H1 (cell line): Measurements from ENCODE around the gene MINDY3. TPM values are rescaled to one million over a fixed set of nuclear protein-coding genes. Genes with fewer than 3 reads are reported as not detected.

ENCODE experiments used
- CTCF ChIA-PET: fragments of 300-600 bp; sonication (Branson Sonifier 250); formaldehyde crosslinking; loops from one replicate; lab custom pipeline; 2021; ENCODE audit not compliant: partially characterized antibody; lab: Charles Lee
- POLR2A ChIA-PET: fragments of 300-600 bp; sonication (Branson Sonifier 250); formaldehyde crosslinking; loops from one replicate; lab custom pipeline; 2021; ENCODE audit warnings: inconsistent platforms; ENCODE audit not compliant: partially characterized antibody; lab: Charles Lee
- DNase-seq, 2 experiments: peaks; one replicate each; pipeline versions ENCODE4 v3.0.0 to v3.0.0-alpha.2; 2010 to 2022; ENCODE audit warnings: low spot score in 2 of 2, low read depth in 1 of 2, mixed read lengths in 1 of 2
- FAIRE-seq: peaks from 2 replicates; lab custom pipeline; 2011; peaks lifted over from hg19 to GRCh38; lab: Jason Lieb, UNC
- H2AFZ ChIP-seq: 2 replicates; pipeline ENCODE4 v1.8.1; 2012; ENCODE audit warnings: low read length, inconsistent platforms
- H2AK5ac ChIP-seq: 2 replicates; pipeline ENCODE4 v1.6.1; 2013; ENCODE audit warnings: low read depth, low read length
- H2BK120ac ChIP-seq: replicated peaks from 2 replicates; pipeline ENCODE3; 2013; ENCODE audit warnings: low read depth, low read length, inconsistent platforms
- H2BK12ac ChIP-seq: 2 replicates; pipeline ENCODE4 v1.6.1; 2013; ENCODE audit warnings: low read depth, low read length
- H2BK15ac ChIP-seq: 2 replicates; pipeline ENCODE4 v1.6.1; 2013; ENCODE audit warnings: low read length
- H2BK20ac ChIP-seq: 2 replicates; pipeline ENCODE4 v1.6.1; 2013; ENCODE audit warnings: low read length
- H2BK5ac ChIP-seq: 2 replicates; pipeline ENCODE4 v1.6.1; 2013; ENCODE audit warnings: low read depth, low read length
- H3K14ac ChIP-seq: 2 replicates; pipeline ENCODE4 v1.6.1; 2013; ENCODE audit warnings: inconsistent platforms; ENCODE audit not compliant: insufficient read length
- H3K18ac ChIP-seq: 2 replicates; pipeline ENCODE4 v1.6.1; 2013; ENCODE audit warnings: low read length; ENCODE audit errors: extremely low read depth
- H3K23ac ChIP-seq: 2 replicates; pipeline ENCODE4 v1.6.1; 2013; ENCODE audit warnings: inconsistent platforms; ENCODE audit not compliant: insufficient read length
- H3K23me2 ChIP-seq: 2 replicates; pipeline ENCODE4 v1.6.1; 2013; ENCODE audit warnings: low read depth, low read length
- H3K27ac ChIP-seq: 2 replicates; pipeline ENCODE4 v1.6.1; 2011; ENCODE audit warnings: low read depth, low read length, inconsistent platforms
- H3K27me3 ChIP-seq, 4 experiments: replicated peaks in 1 of 4; 1 replicate in 1 of 4; 2 replicates in 3 of 4; pipeline versions ENCODE4 v1.6.1 to v1.8.1; 2011 to 2013; ENCODE audit warnings: low read length in 3 of 4, mild to moderate bottlenecking in 3 of 4, inconsistent platforms in 2 of 4, mixed read lengths in 2 of 4, moderate library complexity in 1 of 4; ENCODE audit not compliant: control insufficient read depth in 3 of 4, insufficient read depth in 3 of 4; ENCODE audit errors: extremely low read depth in 1 of 4
- H3K36me3 ChIP-seq, 4 experiments: 2 replicates each; pipeline versions ENCODE4 v1.6.1 to v1.8.1; 2011 to 2013; ENCODE audit warnings: mild to moderate bottlenecking in 4 of 4, low read length in 3 of 4, moderate library complexity in 2 of 4, control low read depth in 1 of 4, inconsistent platforms in 1 of 4; ENCODE audit not compliant: insufficient read depth in 4 of 4, control insufficient read depth in 2 of 4
- H3K4ac ChIP-seq: replicated peaks from 2 replicates; pipeline ENCODE3; 2013; ENCODE audit warnings: low read length, low read depth, mixed read lengths, inconsistent platforms; ENCODE audit not compliant: insufficient read length
- H3K4me1 ChIP-seq, 4 experiments: replicated peaks in 1 of 4; 1 replicate in 1 of 4; 2 replicates in 3 of 4; pipeline versions ENCODE4 v1.6.1 to v1.8.1; 2011 to 2013; ENCODE audit warnings: low read length in 3 of 4, inconsistent platforms in 2 of 4, mixed read lengths in 1 of 4; ENCODE audit not compliant: insufficient read depth in 4 of 4, control insufficient read depth in 3 of 4
- H3K4me2 ChIP-seq, 2 experiments: 2 replicates each; pipeline versions ENCODE4 v1.6.1 to v1.8.1; 2011 to 2013; ENCODE audit warnings: low read depth in 2 of 2, low read length in 2 of 2, control low read depth in 1 of 2, inconsistent platforms in 1 of 2, mild to moderate bottlenecking in 1 of 2; ENCODE audit not compliant: insufficient read depth in 1 of 2
- H3K4me3 ChIP-seq, 4 experiments: fragments of 200-600, 300-600 bp in 1 of 4; sonication (generic), shearing (Covaris generic), sonication (Bioruptor Twin) in 1 of 4; 2 replicates each; pipeline versions ENCODE4 v1.5.1 to v1.8.1; 2011 to 2016; ENCODE audit warnings: low read length in 4 of 4, low read depth in 3 of 4, control low read depth in 2 of 4, inconsistent platforms in 2 of 4, mild to moderate bottlenecking in 2 of 4, mixed read lengths in 1 of 4, moderate library complexity in 1 of 4; ENCODE audit not compliant: insufficient read depth in 2 of 4; ENCODE audit errors: extremely low read depth in 1 of 4
- H3K56ac ChIP-seq: replicated peaks from 2 replicates; pipeline ENCODE3; 2013; ENCODE audit warnings: low read depth, mild to moderate bottlenecking, mixed read lengths, low read length, inconsistent platforms; ENCODE audit not compliant: insufficient read length
- H3K79me1 ChIP-seq: 2 replicates; pipeline ENCODE4 v1.6.1; 2013; ENCODE audit warnings: low read depth, low read length, control low read depth
- H3K79me2 ChIP-seq, 2 experiments: 2 replicates each; pipeline versions ENCODE4 v1.6.1 to v1.8.1; 2012 to 2013; ENCODE audit warnings: low read length in 2 of 2, mild to moderate bottlenecking in 2 of 2, inconsistent platforms in 1 of 2; ENCODE audit not compliant: insufficient read depth in 2 of 2, control insufficient read depth in 1 of 2
- H3K9ac ChIP-seq, 4 experiments: replicated peaks in 1 of 4; 1 replicate in 1 of 4; 2 replicates in 3 of 4; pipeline versions ENCODE4 v1.6.1 to v1.8.1; 2011 to 2013; ENCODE audit warnings: low read depth in 3 of 4, low read length in 3 of 4, control low read depth in 2 of 4, mild to moderate bottlenecking in 2 of 4, moderate library complexity in 2 of 4, inconsistent platforms in 1 of 4; ENCODE audit errors: extremely low read depth in 1 of 4
- H3K9me3 ChIP-seq, 2 experiments: 2 replicates each; pipeline versions ENCODE4 v1.6.1 to v1.8.1; 2012 to 2013; ENCODE audit warnings: mild to moderate bottlenecking in 2 of 2, moderate library complexity in 2 of 2, control low read depth in 1 of 2, inconsistent platforms in 1 of 2, low read depth in 1 of 2, low read length in 1 of 2, mixed read lengths in 1 of 2; ENCODE audit not compliant: insufficient read depth in 2 of 2
- H4K20me1 ChIP-seq, 2 experiments: replicated peaks in 1 of 2; 2 replicates each; pipeline versions ENCODE3 to v1.8.1; 2011 to 2013; ENCODE audit warnings: inconsistent platforms in 2 of 2, low read length in 2 of 2, mild to moderate bottlenecking in 1 of 2; ENCODE audit not compliant: insufficient read depth in 2 of 2, control insufficient read depth in 1 of 2
- H4K5ac ChIP-seq: 2 replicates; pipeline ENCODE4 v1.6.1; 2013; ENCODE audit warnings: low read length, low read depth, mixed read lengths, inconsistent platforms; ENCODE audit not compliant: insufficient read length
- H4K8ac ChIP-seq: 2 replicates; pipeline ENCODE4 v1.8.0; 2013; ENCODE audit warnings: mild to moderate bottlenecking, moderate library complexity, low read length, inconsistent platforms; ENCODE audit not compliant: insufficient read depth; ENCODE audit errors: extremely low read depth
- H4K91ac ChIP-seq: replicated peaks from 2 replicates; pipeline ENCODE3; 2013; ENCODE audit warnings: low read length, mixed read lengths, inconsistent platforms; ENCODE audit not compliant: insufficient read length
- CHD1 ChIP-seq: IDR thresholded peaks from 2 replicates; pipeline ENCODE4 v1.6.1; 2012; ENCODE audit warnings: low read depth, low read length, improper control_type of control experiment
- EZH2 ChIP-seq: fragments of 200-600 bp; sonication (generic); IDR thresholded peaks from 2 replicates; pipeline ENCODE4 v1.7.1; 2012; ENCODE audit warnings: low read depth, mild to moderate bottlenecking, moderate library complexity, low read length, inconsistent platforms; ENCODE audit not compliant: severe bottlenecking
- HDAC2 ChIP-seq, 2 experiments: fragments of 300-600 bp in 1 of 2; sonication (generic) in 1 of 2; IDR thresholded peaks; 2 replicates each; pipeline ENCODE4 v1.6.1; 2011 to 2012; ENCODE audit warnings: low read depth in 2 of 2, low read length in 2 of 2, mild to moderate bottlenecking in 2 of 2, moderate library complexity in 2 of 2, borderline replicate concordance in 1 of 2, inconsistent platforms in 1 of 2
- KDM5A ChIP-seq: fragments of 200-600 bp; IDR thresholded peaks from 2 replicates; pipeline ENCODE4 v1.7.1; 2012; ENCODE audit warnings: mild to moderate bottlenecking, low read length, inconsistent platforms, mixed read lengths
- PHF8 ChIP-seq: fragments of 200-600 bp; sonication (generic); conservative IDR thresholded peaks from 2 replicates; pipeline ENCODE4 v1.7.1; 2012; ENCODE audit warnings: low read depth, mild to moderate bottlenecking, inconsistent platforms, low read length, moderate library complexity
- RNF2 ChIP-seq: fragments of 200-900, 300-1000 bp; sonication (generic); IDR thresholded peaks from 2 replicates; pipeline ENCODE4 v1.7.1; 2016; ENCODE audit warnings: borderline replicate concordance, low read depth, mild to moderate bottlenecking, antibody characterized with exemption, low read length; ENCODE audit not compliant: poor library complexity, severe bottlenecking; ENCODE audit errors: missing control alignments
- SAP30 ChIP-seq: fragments of 300-600 bp; sonication (generic); IDR thresholded peaks from 2 replicates; pipeline ENCODE4 v1.7.1; 2012; ENCODE audit warnings: low read length, moderate library complexity, mild to moderate bottlenecking, inconsistent platforms; ENCODE audit not compliant: insufficient read depth, insufficient replicate concordance
- SP1 ChIP-seq: IDR thresholded peaks from 2 replicates; pipeline ENCODE4 v1.6.1; 2011; ENCODE audit warnings: low read depth, low read length
- SP2 ChIP-seq: IDR thresholded peaks from 2 replicates; pipeline ENCODE4 v1.6.1; 2012; ENCODE audit warnings: mild to moderate bottlenecking, low read length, inconsistent platforms
- SRF ChIP-seq: IDR thresholded peaks from 2 replicates; pipeline ENCODE4 v1.6.1; 2011; ENCODE audit warnings: mild to moderate bottlenecking, low read depth, low read length, moderate library complexity
- TBP ChIP-seq: IDR thresholded peaks from 2 replicates; pipeline ENCODE4 v1.6.1; 2011; ENCODE audit warnings: low read depth, low read length, improper control_type of control experiment
- YY1 ChIP-seq: IDR thresholded peaks from 2 replicates; pipeline ENCODE4 v1.6.1; 2011; ENCODE audit warnings: low read depth, mild to moderate bottlenecking, low read length
- WGBS, 2 experiments: shearing (Covaris generic) in 1 of 2; methylation state at CpG; one replicate each; pipeline versions ENCODE4 v1.1.6 to v1.1.7; 2013 to 2015; ENCODE audit warnings: low lambda C conversion rate in 2 of 2, mixed read lengths in 2 of 2, inconsistent platforms in 1 of 2, low coverage in 1 of 2, missing lambda C conversion rate in 1 of 2; ENCODE audit not compliant: insufficient replicate concordance in 2 of 2, insufficient coverage in 1 of 2, insufficient read length in 1 of 2; ENCODE audit errors: extremely low coverage in 1 of 2, missing lambda C conversion rate in 1 of 2; 5-methylcytosine and 5-hydroxymethylcytosine counted together
- polyA plus RNA-seq, 7 experiments: library from polyadenylated mRNA; depleted of rRNA in 3 of 7; stranded (reverse) in 5 of 7; unstranded in 2 of 7; fragments of >200 nt in 5 of 7; fragments of 200-250 nt in 2 of 7; gene quantifications; 1 replicate in 5 of 7; 2 replicates in 1 of 7; 4 replicates in 1 of 7; pipeline versions ENCODE4 v1.2.1 to v1.2.3, GENCODE V29; 2011 to 2013; ENCODE audit warnings: missing spikeins in 2 of 7, mixed read lengths in 2 of 7
- total RNA-seq: library from RNA; stranded (reverse); fragmentation: NEBNext Ultra II Directional; extraction: Animal tissue kit (Norgen Biotek cat#: 25700); gene quantifications from 2 replicates; pipeline ENCODE4 v1.2.1, GENCODE V29; 2021
- TF ChIP-seq, protein P1 (sequence below): IDR thresholded peaks from 2 replicates; pipeline ENCODE4 v1.6.1; 2012; ENCODE audit warnings: inconsistent platforms

MINDY3 gene
- total and polyA plus RNA-seq, 2 of the 8 experiments (the other 6 are each of a cell fraction or from before 2014, with no cell fraction given): 4.6 to 13.6 TPM

DNA sequence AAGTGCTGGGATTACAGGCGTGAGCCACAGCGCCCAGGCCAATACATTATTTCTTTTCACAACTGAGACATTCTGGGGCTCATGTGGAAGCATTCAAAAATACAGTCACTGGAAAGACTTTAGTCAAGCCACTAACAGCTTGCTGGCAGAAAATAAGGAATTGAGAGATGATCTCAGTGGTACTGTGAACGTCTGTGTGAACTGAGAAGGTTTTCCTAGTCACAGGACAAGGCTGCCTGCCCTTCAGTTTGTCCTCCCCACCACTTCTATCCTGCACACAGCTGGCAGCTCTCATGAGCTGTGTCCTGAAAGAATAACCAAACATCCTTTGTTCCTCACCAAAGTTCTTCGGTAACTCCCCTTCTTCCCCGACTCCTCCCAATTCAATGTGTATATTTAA is 109.3 kb downstream of the MINDY3 start:
- Histone ChIP-seq H2BK5ac (no peak overlapping the region), H2BK120ac (no peak overlapping the region), H3K4me2 (no peak overlapping the region), H3K9ac (no peak overlapping the region), H4K8ac (no peak overlapping the region), H3K27me3 (no peaks in the 10 kb centered on the region), H4K20me1 (no peaks in the 10 kb centered on the region), H3K9me3 (no peaks in the 10 kb centered on the region), H3K4me1 (no peaks in the 10 kb centered on the region), H3K14ac (no peak overlapping the region), H3K79me1 (no peaks in the 10 kb centered on the region), H3K23me2 (no peaks in the 10 kb centered on the region), H2AFZ (no peak overlapping the region), H3K4ac (no peak overlapping the region), H3K36me3 (no peaks in the 10 kb centered on the region), H2BK15ac (no peak overlapping the region), H3K56ac (no peak overlapping the region), H3K79me2 (no peaks in the 10 kb centered on the region), H2BK20ac (no peak overlapping the region), H2BK12ac (no peak overlapping the region), H4K5ac (no peak overlapping the region), H3K4me3 (no peak overlapping the region), H2AK5ac (no peak overlapping the region), H4K91ac (no peak overlapping the region), H3K27ac (no peak overlapping the region), H3K18ac (no peak overlapping the region), H3K23ac (no peak overlapping the region)
- FAIRE-seq (no peak), DNase-seq (no peak)
- CTCF ChIA-PET: interaction anchor here (0.6 to 1.1 kb wide), 3 partner anchors 11 to 307 kb away, joined by 3 read pairs; no protein-coding TSS in a partner anchor
- POLR2A ChIA-PET: no interaction called here
- 92% methylated on average over 5 of the region's 5 CpGs; no CpG with 5 or more reads in 1 of the 2 experiments for WGBS, 2 experiments
- TF ChIP-seq HDAC2 (IDR thresholded peaks at IDR 0.05; ENCODE audit: borderline replicate concordance in 1 of 2, low read depth in 2 of 2, low read length in 2 of 2) (no peak), SAP30 (no peak), SP1 (no peak), KDM5A (no peak), SRF (no peak), SP2 (no peak), EZH2 (no peak), RNF2 (no peak), PHF8 (no peak), TBP (no peak), CHD1 (no peak), YY1 (no peak)
- TF ChIP-seq, protein P1, sequence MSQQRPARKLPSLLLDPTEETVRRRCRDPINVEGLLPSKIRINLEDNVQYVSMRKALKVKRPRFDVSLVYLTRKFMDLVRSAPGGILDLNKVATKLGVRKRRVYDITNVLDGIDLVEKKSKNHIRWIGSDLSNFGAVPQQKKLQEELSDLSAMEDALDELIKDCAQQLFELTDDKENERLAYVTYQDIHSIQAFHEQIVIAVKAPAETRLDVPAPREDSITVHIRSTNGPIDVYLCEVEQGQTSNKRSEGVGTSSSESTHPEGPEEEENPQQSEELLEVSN: no peak
